Measurements from ENCODE around the gene COL4A5. TPM values are rescaled to one million over a fixed set of nuclear protein-coding genes. Genes with fewer than 3 reads are reported as not detected.

COL4A5 gene
- total RNA-seq, 2 experiments from 2014 or later = not detected

- H3K4me3 Mint-ChIP-seq = no peak overlapping the region
Measured at GRCh38 chrX:108426262-108426661, 13.4 kb upstream of the COL4A5 start.

GRCh38 chrX:108435261-108435660 is 4.4 kb upstream of the COL4A5 start:
- peaks cover 7 to 23% of the 10 kb centered on the region in 2 experiments for H3K27me3 ChIP-seq (ENCODE audit: control insufficient read depth in 1 of 2, insufficient read depth in 2 of 2, low read length in 2 of 2)
- ATAC-seq (ENCODE audit: poor library complexity) (no peak), DNase-seq (no peak)
- peaks cover 0 to 5% of the 10 kb centered on the region in 2 experiments for H3K9me3 ChIP-seq (ENCODE audit: control insufficient read depth in 1 of 2, insufficient read depth in 1 of 2, low read length in 2 of 2)
- TF ChIP-seq, protein P1, sequence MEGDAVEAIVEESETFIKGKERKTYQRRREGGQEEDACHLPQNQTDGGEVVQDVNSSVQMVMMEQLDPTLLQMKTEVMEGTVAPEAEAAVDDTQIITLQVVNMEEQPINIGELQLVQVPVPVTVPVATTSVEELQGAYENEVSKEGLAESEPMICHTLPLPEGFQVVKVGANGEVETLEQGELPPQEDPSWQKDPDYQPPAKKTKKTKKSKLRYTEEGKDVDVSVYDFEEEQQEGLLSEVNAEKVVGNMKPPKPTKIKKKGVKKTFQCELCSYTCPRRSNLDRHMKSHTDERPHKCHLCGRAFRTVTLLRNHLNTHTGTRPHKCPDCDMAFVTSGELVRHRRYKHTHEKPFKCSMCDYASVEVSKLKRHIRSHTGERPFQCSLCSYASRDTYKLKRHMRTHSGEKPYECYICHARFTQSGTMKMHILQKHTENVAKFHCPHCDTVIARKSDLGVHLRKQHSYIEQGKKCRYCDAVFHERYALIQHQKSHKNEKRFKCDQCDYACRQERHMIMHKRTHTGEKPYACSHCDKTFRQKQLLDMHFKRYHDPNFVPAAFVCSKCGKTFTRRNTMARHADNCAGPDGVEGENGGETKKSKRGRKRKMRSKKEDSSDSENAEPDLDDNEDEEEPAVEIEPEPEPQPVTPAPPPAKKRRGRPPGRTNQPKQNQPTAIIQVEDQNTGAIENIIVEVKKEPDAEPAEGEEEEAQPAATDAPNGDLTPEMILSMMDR (IDR thresholded peaks at IDR 0.05) = no peak
- Mint-ChIP-seq H3K36me3 (ENCODE audit: low read depth) (no peaks in the 10 kb centered on the region), H3K27ac (no peak overlapping the region), H3K27me3 (peaks cover 31% of the 10 kb centered on the region), H3K9me3 (peaks cover 2% of the 10 kb centered on the region), H3K4me1 (ENCODE audit: low read depth) (peaks cover 9% of the 10 kb centered on the region), H3K4me3 (no peak overlapping the region)
- intact Hi-C loops (cut with DNase I, micrococcal nuclease) = no loop called here
- H3K4me3 ChIP-seq (ENCODE audit: low read length) = no peak overlapping the region
- CTCF ChIA-PET = no interaction called here
- no peak overlapping the region for H3K27ac ChIP-seq (ENCODE audit: low read depth in 1 of 2, low read length in 2 of 2)
- POLR2A ChIA-PET = no interaction called here
- no peaks in the 10 kb centered on the region for H3K36me3 ChIP-seq (ENCODE audit: insufficient read depth, low read length)
- no peaks in the 10 kb centered on the region for H3K4me1 ChIP-seq (ENCODE audit: insufficient read depth, low read length)

More at GRCh38 chrX:108426262-108426661, 13.4 kb upstream of the COL4A5 start:
- H3K36me3 ChIP-seq (ENCODE audit: insufficient read depth, low read length) = no peaks in the 10 kb centered on the region
- no peaks in the 10 kb centered on the region for H3K27me3 ChIP-seq (ENCODE audit: control insufficient read depth in 1 of 2, insufficient read depth in 2 of 2, low read length in 2 of 2)
- Mint-ChIP-seq H3K36me3 (ENCODE audit: low read depth) (no peaks in the 10 kb centered on the region), H3K9me3 (no peaks in the 10 kb centered on the region), H3K27me3 (no peaks in the 10 kb centered on the region), H3K27ac (no peak overlapping the region), H3K4me1 (ENCODE audit: low read depth) (no peaks in the 10 kb centered on the region)
- H3K4me3 ChIP-seq (ENCODE audit: low read length) = no peak overlapping the region
- TF ChIP-seq, protein P1 (IDR thresholded peaks at IDR 0.05) = no peak
- no peaks in the 10 kb centered on the region for H3K9me3 ChIP-seq (ENCODE audit: control insufficient read depth in 1 of 2, insufficient read depth in 1 of 2, low read length in 2 of 2)
- no peak overlapping the region for H3K27ac ChIP-seq (ENCODE audit: low read depth in 1 of 2, low read length in 2 of 2)
- CTCF ChIA-PET = no interaction called here
- H3K4me1 ChIP-seq (ENCODE audit: insufficient read depth, low read length) = no peaks in the 10 kb centered on the region
- ATAC-seq (ENCODE audit: poor library complexity) (no peak), DNase-seq (no peak)
- POLR2A ChIA-PET = no interaction called here
- intact Hi-C loops (cut with DNase I, micrococcal nuclease) = no loop called here

DNA sequence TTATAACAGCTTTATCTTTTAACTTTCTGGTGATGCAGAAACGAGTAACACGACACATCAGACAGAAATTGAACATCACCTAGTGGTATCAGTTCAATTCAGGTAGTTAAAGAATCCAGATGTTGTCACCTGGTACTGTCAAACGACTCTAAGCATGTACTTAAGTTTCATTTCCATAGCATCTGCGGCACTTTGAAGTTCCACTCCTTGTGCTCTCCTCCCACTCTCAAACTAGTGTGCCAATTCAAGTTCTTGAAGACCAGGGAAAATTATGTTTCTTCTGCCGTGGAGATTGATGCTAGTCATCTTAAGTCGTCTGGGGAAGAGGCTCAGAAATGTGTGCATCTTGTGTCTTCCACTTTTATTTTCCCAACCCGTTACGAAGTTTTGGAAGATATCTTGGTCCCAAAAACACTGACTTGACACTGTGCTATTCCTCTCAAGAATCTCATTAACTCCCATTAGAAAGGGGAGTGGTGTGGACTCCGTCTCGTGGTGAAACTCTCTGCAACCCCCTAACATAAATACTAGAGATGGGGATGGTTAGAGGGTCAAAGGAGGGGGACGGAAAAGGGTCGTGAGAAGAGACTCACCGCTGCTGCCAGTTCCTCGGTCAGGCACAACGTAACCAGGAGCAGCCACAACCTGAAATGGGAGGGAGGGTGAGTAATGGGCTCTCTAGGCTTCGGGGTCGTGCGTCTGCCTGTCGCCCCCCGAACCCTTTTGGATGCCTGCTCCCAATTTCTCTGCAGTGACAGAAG is 2.1 kb upstream of the COL4A5 start:
- POLR2A ChIA-PET = no interaction called here
- TF ChIP-seq, protein P1 (IDR thresholded peaks at IDR 0.05) = no peak
- DNase-seq (no peak), ATAC-seq (ENCODE audit: poor library complexity) (no peak)
- no peaks in the 10 kb centered on the region for H3K4me1 ChIP-seq (ENCODE audit: insufficient read depth, low read length)
- intact Hi-C loops (cut with DNase I, micrococcal nuclease) = no loop called here
- Mint-ChIP-seq H3K27ac (no peak overlapping the region), H3K4me1 (ENCODE audit: low read depth) (peaks cover 12% of the 10 kb centered on the region), H3K9me3 (peaks cover 2% of the 10 kb centered on the region), H3K27me3 (peaks cover 40% of the 10 kb centered on the region), H3K4me3 (no peak overlapping the region), H3K36me3 (ENCODE audit: low read depth) (no peaks in the 10 kb centered on the region)
- CTCF ChIA-PET = no interaction called here
- peaks cover 0 to 5% of the 10 kb centered on the region in 2 experiments for H3K9me3 ChIP-seq (ENCODE audit: control insufficient read depth in 1 of 2, insufficient read depth in 1 of 2, low read length in 2 of 2)
- no peak overlapping the region for H3K27ac ChIP-seq (ENCODE audit: low read depth in 1 of 2, low read length in 2 of 2)
- H3K27me3 ChIP-seq (ENCODE audit: control insufficient read depth in 1 of 2, insufficient read depth in 2 of 2, low read length in 2 of 2) = peaks cover 7 to 26% of the 10 kb centered on the region in 2 experiments
- no peak overlapping the region for H3K4me3 ChIP-seq (ENCODE audit: low read length)
- H3K36me3 ChIP-seq (ENCODE audit: insufficient read depth, low read length) = no peaks in the 10 kb centered on the region
